ENCODE data around the gene OR10H2.

Gene OR10H2

GRCh38 chr19:15733895-15734294 lies 6.1 kb downstream of the OR10H2 start:
- no peaks in the 10 kb centered on the region for H3K27me3 ChIP-seq (ENCODE audit: insufficient read depth, low read length, poor library complexity, severe bottlenecking)
- H3K9me3 ChIP-seq (ENCODE audit: insufficient read depth, low read depth, low read length): no peaks in the 10 kb centered on the region
- no peaks in the 10 kb centered on the region for H3K79me2 ChIP-seq (ENCODE audit: insufficient read depth, low read length)
- H3K4me3 ChIP-seq (ENCODE audit: low read length, poor library complexity, severe bottlenecking): no peak overlapping the region
- no peaks in the 10 kb centered on the region for H4K20me1 ChIP-seq (ENCODE audit: insufficient read depth, low read length, poor library complexity, severe bottlenecking)
- no peaks in the 10 kb centered on the region for H3K4me1 ChIP-seq (ENCODE audit: insufficient read depth, low read length, poor library complexity, severe bottlenecking)
- no peak overlapping the region for H3K9ac ChIP-seq (ENCODE audit: low read depth, low read length, poor library complexity, severe bottlenecking)
- no peaks in the 10 kb centered on the region for H3K9me2 ChIP-seq (replicated peaks; ENCODE audit: low read depth, low read length)
- no peak overlapping the region for H3K4me2 ChIP-seq (ENCODE audit: low read depth, low read length, poor library complexity, severe bottlenecking)
- no peaks in the 10 kb centered on the region for H3F3A ChIP-seq (ENCODE audit: low read depth)
- TF ChIP-seq EZH2phosphoT487 (IDR thresholded peaks at IDR 0.05; ENCODE audit: borderline replicate concordance) (no peak), CTCF (conservative IDR thresholded peaks at IDR 0.05; ENCODE audit: low read length) (no peak)
- no peaks in the 10 kb centered on the region for H3K36me3 ChIP-seq (ENCODE audit: insufficient read depth, low read length)
- H2AFZ ChIP-seq (ENCODE audit: low read length): no peak overlapping the region

DNA sequence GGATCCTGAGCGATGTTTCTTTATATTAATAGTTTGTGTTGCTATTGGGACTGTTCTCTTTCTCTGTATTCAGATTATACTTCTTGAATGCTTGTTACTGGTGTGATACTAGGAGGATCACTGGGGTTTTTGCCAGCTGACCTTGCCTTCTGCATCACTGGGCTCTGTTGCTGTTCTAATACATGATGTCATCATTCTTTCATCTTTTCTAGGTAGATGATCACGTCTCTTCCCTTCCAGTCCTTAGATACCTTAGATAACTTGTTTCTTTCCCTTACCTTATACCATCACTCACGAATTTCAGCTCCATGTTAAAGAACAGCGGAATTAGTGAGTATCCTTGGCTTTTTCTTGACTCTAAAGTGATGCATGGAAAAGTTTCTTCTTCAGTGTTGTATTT lies 9.9 kb downstream of the OR10H2 start, which contains the start of gene OR10H3:
Gene OR10H3 (plus strand): TSS at position 264 of the 400 bp plus-strand sequence. CDS start 3,408 bp downstream, outside the sequence.
- TF ChIP-seq EZH2phosphoT487 (IDR thresholded peaks at IDR 0.05; ENCODE audit: borderline replicate concordance) (no peak), CTCF (conservative IDR thresholded peaks at IDR 0.05; ENCODE audit: low read length) (no peak)
- H3K36me3 ChIP-seq (ENCODE audit: insufficient read depth, low read length): no peaks in the 10 kb centered on the region
- H3K79me2 ChIP-seq (ENCODE audit: insufficient read depth, low read length): no peaks in the 10 kb centered on the region
- H3K9me2 ChIP-seq (replicated peaks; ENCODE audit: low read depth, low read length): no peaks in the 10 kb centered on the region
- no peak within 1 kb of the TSS for H3K4me3 ChIP-seq (ENCODE audit: low read length, poor library complexity, severe bottlenecking)
- no peaks in the 10 kb centered on the region for H3K4me1 ChIP-seq (ENCODE audit: insufficient read depth, low read length, poor library complexity, severe bottlenecking)
- H4K20me1 ChIP-seq (ENCODE audit: insufficient read depth, low read length, poor library complexity, severe bottlenecking): no peaks in the 10 kb centered on the region
- no peaks in the 10 kb centered on the region for H3F3A ChIP-seq (ENCODE audit: low read depth)
- no peaks in the 10 kb centered on the region for H3K27me3 ChIP-seq (ENCODE audit: insufficient read depth, low read length, poor library complexity, severe bottlenecking)
- H2AFZ ChIP-seq (ENCODE audit: low read length): no peak within 1 kb of the TSS
- no peak within 1 kb of the TSS for H3K4me2 ChIP-seq (ENCODE audit: low read depth, low read length, poor library complexity, severe bottlenecking)
- no peak within 1 kb of the TSS for H3K9ac ChIP-seq (ENCODE audit: low read depth, low read length, poor library complexity, severe bottlenecking)
- H3K9me3 ChIP-seq (ENCODE audit: insufficient read depth, low read depth, low read length): peaks cover 7% of the 10 kb centered on the region; the same call in 1 of the 2 replicates

DNA sequence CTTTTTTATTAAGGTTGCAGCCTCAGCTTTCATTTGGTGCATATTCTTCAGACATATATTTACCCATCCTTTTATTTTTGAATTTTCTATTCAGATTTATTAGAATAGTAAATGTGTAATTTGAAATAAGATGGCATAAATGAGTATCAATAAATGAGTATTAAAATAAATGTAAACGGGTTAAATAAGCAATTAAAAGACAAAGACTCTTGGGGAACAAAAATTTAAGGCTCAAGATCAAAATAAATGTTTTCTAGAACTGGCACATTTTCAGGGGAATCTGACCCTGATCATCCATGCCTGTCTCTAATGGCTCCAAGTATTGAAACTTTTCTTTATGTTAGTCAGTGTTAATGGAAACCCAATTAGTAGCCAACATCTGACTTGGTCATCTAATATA lies 13.0 kb downstream of the OR10H2 start:
- Histone ChIP-seq H4K20me1 (ENCODE audit: insufficient read depth, low read length, poor library complexity, severe bottlenecking) (no peaks in the 10 kb centered on the region), H3K9ac (ENCODE audit: low read depth, low read length, poor library complexity, severe bottlenecking) (no peak overlapping the region), H3K79me2 (ENCODE audit: insufficient read depth, low read length) (no peaks in the 10 kb centered on the region), H3K4me3 (ENCODE audit: low read length, poor library complexity, severe bottlenecking) (no peak overlapping the region), H3K27me3 (ENCODE audit: insufficient read depth, low read length, poor library complexity, severe bottlenecking) (no peaks in the 10 kb centered on the region), H3K36me3 (ENCODE audit: insufficient read depth, low read length) (no peaks in the 10 kb centered on the region), H3K9me3 (ENCODE audit: insufficient read depth, low read depth, low read length) (peaks cover 7% of the 10 kb centered on the region; the same call in 1 of the 2 replicates), H3K4me1 (ENCODE audit: insufficient read depth, low read length, poor library complexity, severe bottlenecking) (no peaks in the 10 kb centered on the region), H2AFZ (ENCODE audit: low read length) (no peak overlapping the region), H3K4me2 (ENCODE audit: low read depth, low read length, poor library complexity, severe bottlenecking) (no peak overlapping the region), H3K9me2 (replicated peaks; ENCODE audit: low read depth, low read length) (no peaks in the 10 kb centered on the region), H3F3A (ENCODE audit: low read depth) (no peaks in the 10 kb centered on the region)
- TF ChIP-seq CTCF (conservative IDR thresholded peaks at IDR 0.05; ENCODE audit: low read length): no peak
- TF ChIP-seq EZH2phosphoT487 (IDR thresholded peaks at IDR 0.05; ENCODE audit: borderline replicate concordance): no peak

All from Loucy (cell line).